Lower leg skin (tissue), 3 donors: Measurements from ENCODE around the gene AKAP6.

ENCODE experiments used
- POLR2A ChIP-seq, 2 donors: fragments of 450-650 bp; IDR thresholded peaks; one replicate each; pipeline ENCODE4 v1.6.1; 2016 to 2017; ENCODE audit warnings: antibody characterized with exemption in 2 of 2, mild to moderate bottlenecking in 1 of 2, moderate library complexity in 1 of 2
- TF ChIP-seq, protein P1 (sequence below), 3 donors: fragments of 450-650 bp; IDR thresholded peaks; one replicate each; pipeline ENCODE4 v1.5.1; 2016; ENCODE audit warnings: antibody characterized with exemption in 3 of 3, mild to moderate bottlenecking in 3 of 3, moderate library complexity in 2 of 3

- TF ChIP-seq, protein P1, sequence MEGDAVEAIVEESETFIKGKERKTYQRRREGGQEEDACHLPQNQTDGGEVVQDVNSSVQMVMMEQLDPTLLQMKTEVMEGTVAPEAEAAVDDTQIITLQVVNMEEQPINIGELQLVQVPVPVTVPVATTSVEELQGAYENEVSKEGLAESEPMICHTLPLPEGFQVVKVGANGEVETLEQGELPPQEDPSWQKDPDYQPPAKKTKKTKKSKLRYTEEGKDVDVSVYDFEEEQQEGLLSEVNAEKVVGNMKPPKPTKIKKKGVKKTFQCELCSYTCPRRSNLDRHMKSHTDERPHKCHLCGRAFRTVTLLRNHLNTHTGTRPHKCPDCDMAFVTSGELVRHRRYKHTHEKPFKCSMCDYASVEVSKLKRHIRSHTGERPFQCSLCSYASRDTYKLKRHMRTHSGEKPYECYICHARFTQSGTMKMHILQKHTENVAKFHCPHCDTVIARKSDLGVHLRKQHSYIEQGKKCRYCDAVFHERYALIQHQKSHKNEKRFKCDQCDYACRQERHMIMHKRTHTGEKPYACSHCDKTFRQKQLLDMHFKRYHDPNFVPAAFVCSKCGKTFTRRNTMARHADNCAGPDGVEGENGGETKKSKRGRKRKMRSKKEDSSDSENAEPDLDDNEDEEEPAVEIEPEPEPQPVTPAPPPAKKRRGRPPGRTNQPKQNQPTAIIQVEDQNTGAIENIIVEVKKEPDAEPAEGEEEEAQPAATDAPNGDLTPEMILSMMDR (IDR thresholded peaks at IDR 0.05): no peak
- TF ChIP-seq POLR2A (IDR thresholded peaks at IDR 0.05): no peak
These were observed 264.3 kb downstream of the AKAP6 start for GRCh38 chr14:32593290-32593942.
